SK-N-SH treated with all-trans-retinoic acid at 6 μM for 48 hours (cell line): ENCODE measurements around the gene SLC35F3.

ENCODE experiments used
- ATAC-seq: fragments of 200-7000 bp; cut with Tn5 transposase; 3 replicates; pipeline ENCODE4 v1.9.1; 2020; ENCODE audit warnings: mild to moderate bottlenecking, moderate library complexity
- ARNTL ChIP-seq: fragments of 450-650 bp; formaldehyde crosslinking; IDR thresholded peaks from 2 replicates; pipeline ENCODE4 v1.5.0; 2020; ENCODE audit warnings: low read depth, mild to moderate bottlenecking, moderate library complexity, borderline replicate concordance
- CREB5 ChIP-seq: fragments of 250-450 bp; sonication (Bioruptor Pico); IDR thresholded peaks from 2 replicates; pipeline ENCODE4 v1.5.1; 2020; ENCODE audit warnings: low read depth, mild to moderate bottlenecking, moderate library complexity
- CSDC2 ChIP-seq: fragments of 250-450 bp; sonication (Bioruptor Pico); IDR thresholded peaks from 2 replicates; pipeline ENCODE4 v1.5.0; 2020; ENCODE audit warnings: mild to moderate bottlenecking, moderate library complexity
- CSRNP3 ChIP-seq: fragments of 250-450 bp; sonication (Bioruptor Pico); IDR thresholded peaks from 2 replicates; pipeline ENCODE4 v1.5.1; 2021; ENCODE audit warnings: mild to moderate bottlenecking, moderate library complexity
- ESRRG ChIP-seq: fragments of 250-450 bp; sonication (Bioruptor Pico); IDR thresholded peaks from 2 replicates; pipeline ENCODE4 v1.6.1; 2021; ENCODE audit warnings: mild to moderate bottlenecking
- GLIS3 ChIP-seq: fragments of 250-450 bp; sonication (Bioruptor Pico); IDR thresholded peaks from 2 replicates; pipeline ENCODE4 v1.5.0; 2020; ENCODE audit warnings: mild to moderate bottlenecking, moderate library complexity
- ISL1 ChIP-seq: fragments of 250-450 bp; sonication (Bioruptor Pico); IDR thresholded peaks from 2 replicates; pipeline ENCODE4 v2.1.2; 2022; ENCODE audit warnings: mild to moderate bottlenecking, moderate library complexity
- OSR1 ChIP-seq: fragments of 250-450 bp; sonication (Bioruptor Pico); IDR thresholded peaks from 2 replicates; pipeline ENCODE4 v1.8.0; 2022; ENCODE audit warnings: moderate library complexity, mild to moderate bottlenecking, inconsistent platforms
- PATZ1 ChIP-seq: fragments of 250-450 bp; sonication (Bioruptor Pico); IDR thresholded peaks from 2 replicates; pipeline ENCODE4 v1.8.0; 2020; ENCODE audit warnings: mild to moderate bottlenecking, moderate library complexity, borderline replicate concordance
- POU6F1 ChIP-seq: fragments of 250-450 bp; sonication (Bioruptor Pico); IDR thresholded peaks from 2 replicates; pipeline ENCODE4 v1.8.0; 2021; ENCODE audit warnings: low read depth, mild to moderate bottlenecking, moderate library complexity, borderline replicate concordance
- PPARA ChIP-seq: fragments of 250-450 bp; sonication (Bioruptor Pico); IDR thresholded peaks from 2 replicates; pipeline ENCODE4 v1.5.0; 2020; ENCODE audit warnings: mild to moderate bottlenecking, borderline replicate concordance
- RARB ChIP-seq: fragments of 250-450 bp; sonication (Bioruptor Pico); IDR thresholded peaks from 2 replicates; pipeline ENCODE4 v1.8.0; 2021; ENCODE audit warnings: mild to moderate bottlenecking, moderate library complexity
- SNAI2 ChIP-seq: fragments of 250-450 bp; sonication (Bioruptor Pico); IDR thresholded peaks from 2 replicates; pipeline ENCODE4 v1.5.0; 2020; ENCODE audit warnings: mild to moderate bottlenecking, moderate library complexity
- TCF4 ChIP-seq: fragments of 250-450 bp; sonication (Bioruptor Pico); IDR thresholded peaks from 2 replicates; pipeline ENCODE4 v1.8.0; 2021; ENCODE audit warnings: mild to moderate bottlenecking, moderate library complexity, borderline replicate concordance
- TOX ChIP-seq: fragments of 250-450 bp; sonication (Bioruptor Pico); IDR thresholded peaks from 2 replicates; pipeline ENCODE4 v1.8.0; 2021; ENCODE audit warnings: mild to moderate bottlenecking, moderate library complexity, borderline replicate concordance
- TSHZ2 ChIP-seq: fragments of 250-450 bp; sonication (Bioruptor Pico); IDR thresholded peaks from 2 replicates; pipeline ENCODE4 v1.5.0; 2020; ENCODE audit warnings: mild to moderate bottlenecking, moderate library complexity
- ZFP3 ChIP-seq: fragments of 250-450 bp; sonication (Bioruptor Pico); IDR thresholded peaks from 2 replicates; pipeline ENCODE4 v1.5.0; 2020; ENCODE audit warnings: mild to moderate bottlenecking, moderate library complexity
- ZNF565 ChIP-seq: fragments of 450-650 bp; formaldehyde crosslinking; conservative IDR thresholded peaks from 2 replicates; pipeline ENCODE4 v1.5.0; 2020; ENCODE audit warnings: low read depth, mild to moderate bottlenecking, moderate library complexity
- ZNF70 ChIP-seq: fragments of 450-650 bp; formaldehyde crosslinking; IDR thresholded peaks from 2 replicates; pipeline ENCODE4 v1.5.0; 2020; ENCODE audit warnings: mild to moderate bottlenecking, moderate library complexity
- ZNF8 ChIP-seq: fragments of 450-650 bp; formaldehyde crosslinking; IDR thresholded peaks from 2 replicates; pipeline ENCODE4 v1.5.0; 2020; ENCODE audit warnings: mild to moderate bottlenecking, moderate library complexity

SLC35F3 gene

GRCh38 chr1:233865902-233866301 is 38.6 kb upstream of the SLC35F3 start:
- ATAC-seq = no peak

GRCh38 chr1:233867028-233867427 is 37.4 kb upstream of the SLC35F3 start:
- ATAC-seq = no peak
- TF ChIP-seq CSDC2 (CRISPR knock-in tag) (no peak), POU6F1 (no peak), PPARA (CRISPR knock-in tag) (no peak), CSRNP3 (CRISPR knock-in tag) (no peak)
- TF ChIP-seq, all 23 proteins: peak for 0

More at GRCh38 chr1:233865902-233866301, 38.6 kb upstream of the SLC35F3 start:
- TF ChIP-seq TSHZ2 (CRISPR knock-in tag) (no peak), CREB5 (no peak), GLIS3 (CRISPR knock-in tag) (no peak), CSRNP3 (CRISPR knock-in tag) (no peak), ZFP3 (CRISPR knock-in tag) (no peak), SNAI2 (CRISPR knock-in tag) (no peak), PATZ1 (CRISPR knock-in tag) (no peak), ZNF70 (no peak), ISL1 (CRISPR knock-in tag) (no peak), ZNF8 (CRISPR knock-in tag) (no peak), TOX (CRISPR knock-in tag) (no peak), ZNF565 (CRISPR knock-in tag) (no peak), OSR1 (CRISPR knock-in tag) (no peak), TCF4 (no peak), POU6F1 (no peak), ARNTL (no peak)

- no peak for ATAC-seq
- no peak for TF ChIP-seq ZNF8 (CRISPR knock-in tag)
- TF ChIP-seq TCF4 = no peak
- no peak for TF ChIP-seq GLIS3 (CRISPR knock-in tag)
- no peak for TF ChIP-seq CREB5
- TF ChIP-seq TSHZ2 (CRISPR knock-in tag) = no peak
- TF ChIP-seq ESRRG (CRISPR knock-in tag) = no peak
- TF ChIP-seq ZNF565 (CRISPR knock-in tag) = no peak
- TF ChIP-seq RARB = no peak
- TF ChIP-seq TOX (CRISPR knock-in tag) = no peak
- no peak for TF ChIP-seq ISL1 (CRISPR knock-in tag)
Measured at GRCh38 chr1:233868461-233868860, 36.0 kb upstream of the SLC35F3 start.
